Measurements from ENCODE around the gene FHIT.

- TF ChIP-seq CTCF (IDR thresholded peaks at IDR 0.05; ENCODE audit: poor library complexity) (no peak), EZH2 (IDR thresholded peaks at IDR 0.05; ENCODE audit: borderline replicate concordance) (no peak)
Measured at GRCh38 chr3:59990915-59991314, 1260.3 kb downstream of the FHIT start.

Measured in hepatocyte (in vitro differentiated cells).